Measurements from ENCODE around the gene PRR15.
"Not testable (repeated sequence)": the region's sequence is repeated elsewhere in the genome, so short reads cannot be mapped to it uniquely, and the experiment has no call there.

The PRR15 gene

GRCh38 chr7:29563590-29564495 is at the start of gene PRR15:
Gene PRR15 (plus strand): TSS chr7:29563835. CDS start chr7:29566330, 2,495 bp downstream.
- DNase-seq = no peak

- DNase-seq = no peak
These were observed 47.1 kb upstream of the PRR15 start for GRCh38 chr7:29516491-29516890.

- DNase-seq = no peak
These were observed 45.0 kb upstream of the PRR15 start for GRCh38 chr7:29518616-29519015.

GRCh38 chr7:29523728-29524127 is 39.9 kb upstream of the PRR15 start:
- no peak for DNase-seq

GRCh38 chr7:29527505-29528108 is 36.0 kb upstream of the PRR15 start:
- DNase-seq = no peak

GRCh38 chr7:29528526-29528925 is 35.1 kb upstream of the PRR15 start:
- DNase-seq = not testable (repeated sequence)

GRCh38 chr7:29538389-29538788 is 25.2 kb upstream of the PRR15 start:
- DNase-seq = no peak

GRCh38 chr7:29539471-29539870 is 24.2 kb upstream of the PRR15 start:
- no peak for DNase-seq

GRCh38 chr7:29547421-29547820 is 16.2 kb upstream of the PRR15 start:
- no peak for DNase-seq

- no peak for DNase-seq
These were observed 14.8 kb upstream of the PRR15 start for GRCh38 chr7:29548823-29549222.

GRCh38 chr7:29552392-29552791 is 11.2 kb upstream of the PRR15 start:
- no peak for DNase-seq

GRCh38 chr7:29555061-29555460 is 8.6 kb upstream of the PRR15 start:
- no peak for DNase-seq

- no peak for DNase-seq
These were observed 7.0 kb upstream of the PRR15 start for GRCh38 chr7:29556405-29557195.

- DNase-seq = no peak
These were observed 5.7 kb upstream of the PRR15 start for GRCh38 chr7:29557954-29558353.

GRCh38 chr7:29561271-29561670 is 2.4 kb upstream of the PRR15 start:
- DNase-seq = no peak

- DNase-seq = no peak
These were observed 1.3 kb upstream of the PRR15 start for GRCh38 chr7:29562307-29562706.

GRCh38 chr7:29564496-29565223 is 1.0 kb downstream of the PRR15 start:
- no peak for DNase-seq

- no peak for DNase-seq
These were observed 1.6 kb downstream of the PRR15 start for GRCh38 chr7:29565224-29565630.

- no peak for DNase-seq
These were observed 2.0 kb downstream of the PRR15 start for GRCh38 chr7:29565634-29565981.

- DNase-seq = no peak
These were observed 2.5 kb downstream of the PRR15 start for GRCh38 chr7:29565982-29566746.

GRCh38 chr7:29567174-29567573 is 3.5 kb downstream of the PRR15 start:
- no peak for DNase-seq

- DNase-seq = no peak
These were observed 6.0 kb downstream of the PRR15 start for GRCh38 chr7:29569648-29570047.
